ENCODE measurements around the gene IPO5.
"Not testable (repeated sequence)": the region's sequence is repeated elsewhere in the genome, so short reads cannot be mapped to it uniquely, and the experiment has no call there.

The IPO5 gene

DNA sequence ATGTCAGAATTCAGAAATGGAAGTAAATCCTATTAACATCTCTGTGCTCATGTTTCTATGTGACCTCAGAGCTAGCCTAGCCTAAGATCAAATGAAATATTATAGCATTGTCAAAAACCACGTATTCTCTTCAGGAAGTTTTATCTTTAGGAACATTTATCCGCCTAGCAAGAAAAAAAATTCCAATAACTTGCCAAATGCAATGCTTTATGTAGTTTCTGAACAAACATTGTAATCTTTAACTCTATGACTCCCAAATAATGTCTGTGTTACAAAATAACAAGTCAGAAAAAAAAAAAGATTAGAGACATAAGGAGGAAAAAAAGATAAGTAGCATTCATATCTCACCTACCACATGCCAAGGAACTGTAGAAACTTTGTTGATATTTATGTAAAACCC lies 18.4 kb upstream of the IPO5 start:
- no peaks in the 10 kb centered on the region for H3K27me3 ChIP-seq (ENCODE audit: insufficient read depth, low read length)
- peaks cover 8% of the 10 kb centered on the region for H3K4me1 ChIP-seq (ENCODE audit: insufficient read depth, low read length)
- no peak overlapping the region for H3K4me3 ChIP-seq (ENCODE audit: low read length)
- H2AFZ ChIP-seq (ENCODE audit: low read depth, low read length) = no peak overlapping the region
- H3K9me3 ChIP-seq (ENCODE audit: low read length) = no peaks in the 10 kb centered on the region
- H3K36me3 ChIP-seq (ENCODE audit: insufficient read depth, low read length) = no peaks in the 10 kb centered on the region

DNA sequence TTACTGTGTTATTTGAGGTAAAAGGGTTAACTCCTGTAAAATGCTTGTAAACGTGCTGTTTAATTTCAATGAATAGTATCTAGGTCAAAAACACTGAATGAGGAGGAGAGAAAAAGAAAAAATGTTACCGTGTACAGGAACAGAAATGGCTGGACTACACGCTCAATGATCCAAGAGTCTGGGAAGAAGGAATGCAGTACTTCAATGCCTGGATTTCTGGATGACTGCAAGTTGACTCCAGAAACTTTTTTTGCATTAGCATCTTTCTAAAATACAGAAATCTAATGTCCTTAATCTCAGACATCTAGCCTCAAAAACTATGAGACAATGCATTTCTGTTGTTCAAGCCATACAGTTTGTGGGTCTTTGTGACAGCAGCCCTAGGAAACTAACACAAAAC lies 17.4 kb upstream of the IPO5 start:
- no peak overlapping the region for H2AFZ ChIP-seq (ENCODE audit: low read depth, low read length)
- no peaks in the 10 kb centered on the region for H3K36me3 ChIP-seq (ENCODE audit: insufficient read depth, low read length)
- H3K4me3 ChIP-seq (ENCODE audit: low read length) = no peak overlapping the region
- H3K4me1 ChIP-seq (ENCODE audit: insufficient read depth, low read length) = peaks cover 8% of the 10 kb centered on the region
- H3K27me3 ChIP-seq (ENCODE audit: insufficient read depth, low read length) = no peaks in the 10 kb centered on the region
- no peaks in the 10 kb centered on the region for H3K9me3 ChIP-seq (ENCODE audit: low read length)

DNA sequence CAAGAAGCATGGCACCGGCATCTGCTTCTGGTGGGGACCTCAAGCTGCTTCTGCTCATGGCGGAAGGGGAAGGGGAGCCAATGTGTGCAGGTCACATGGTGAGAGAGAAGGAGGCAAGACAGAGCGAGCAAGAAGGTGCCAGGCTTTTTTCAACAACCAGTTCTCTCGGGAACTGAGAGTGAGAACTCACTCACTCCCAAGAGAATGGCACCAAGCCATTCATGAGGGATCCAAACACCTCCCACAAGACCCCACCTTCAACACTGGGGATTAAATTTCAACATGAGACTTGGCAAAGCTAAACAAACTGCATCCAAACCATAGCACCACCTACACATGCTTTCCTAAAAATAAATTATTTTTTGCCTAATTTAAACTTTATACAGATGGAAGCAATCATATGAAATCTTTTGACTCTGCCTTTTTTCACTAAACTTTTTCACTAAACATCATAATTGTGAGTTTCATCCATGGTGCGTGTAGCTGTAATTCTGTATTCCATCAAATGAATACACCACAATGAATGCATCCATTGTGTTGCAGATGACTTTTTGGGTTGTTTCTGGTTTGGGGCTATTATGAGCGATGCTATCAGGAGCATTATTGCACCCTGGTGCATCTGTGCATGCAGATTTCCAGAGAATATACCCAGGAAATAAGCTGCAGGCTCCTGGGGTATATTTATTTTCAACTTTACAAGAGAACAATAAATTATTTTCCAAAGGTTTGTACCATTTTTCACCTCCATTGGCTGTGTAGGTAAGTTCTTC lies 14.6 kb upstream of the IPO5 start:
- H2AFZ ChIP-seq (ENCODE audit: low read depth, low read length) = no peak overlapping the region
- H3K27me3 ChIP-seq (ENCODE audit: insufficient read depth, low read length) = no peaks in the 10 kb centered on the region
- H3K4me1 ChIP-seq (ENCODE audit: insufficient read depth, low read length) = peaks cover 8% of the 10 kb centered on the region
- H3K36me3 ChIP-seq (ENCODE audit: insufficient read depth, low read length) = no peaks in the 10 kb centered on the region
- no peaks in the 10 kb centered on the region for H3K9me3 ChIP-seq (ENCODE audit: low read length)
- H3K4me3 ChIP-seq (ENCODE audit: low read length) = no peak overlapping the region

DNA sequence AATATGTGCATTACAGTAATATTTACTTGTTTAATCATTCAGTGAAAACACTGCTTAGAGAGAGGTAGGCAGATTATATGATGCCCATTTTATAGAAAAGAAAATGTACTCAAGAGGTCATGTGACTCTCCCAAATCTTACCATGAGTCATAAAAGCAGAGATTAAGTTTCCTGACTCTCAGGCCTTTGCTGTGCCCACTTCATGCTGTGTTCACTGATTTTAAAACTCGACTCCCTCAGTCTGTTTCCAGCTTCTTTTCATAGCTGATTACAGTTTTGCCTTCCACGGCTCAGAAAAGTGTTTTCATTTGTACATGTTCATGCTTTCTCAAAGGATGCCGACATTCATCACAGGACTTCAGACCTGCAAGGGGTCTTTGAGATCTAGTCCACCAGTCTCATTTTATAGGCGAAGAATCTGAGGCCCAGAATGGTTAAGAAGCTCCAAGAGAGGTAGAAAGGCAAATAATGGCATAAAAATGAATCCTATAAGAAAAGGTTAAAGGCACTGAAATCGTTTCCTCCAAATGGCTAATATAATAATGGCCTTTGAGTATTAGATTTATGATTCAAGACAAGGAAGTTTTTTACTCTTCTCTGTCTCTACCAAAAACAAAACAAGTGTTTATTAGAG lies 9.0 kb upstream of the IPO5 start:
- Histone ChIP-seq H3K4me3 (ENCODE audit: low read length) (no peak overlapping the region), H3K9me3 (ENCODE audit: low read length) (no peaks in the 10 kb centered on the region), H3K4me1 (ENCODE audit: insufficient read depth, low read length) (no peaks in the 10 kb centered on the region), H3K36me3 (ENCODE audit: insufficient read depth, low read length) (no peaks in the 10 kb centered on the region), H2AFZ (ENCODE audit: low read depth, low read length) (no peak overlapping the region), H3K27me3 (ENCODE audit: insufficient read depth, low read length) (no peaks in the 10 kb centered on the region)

DNA sequence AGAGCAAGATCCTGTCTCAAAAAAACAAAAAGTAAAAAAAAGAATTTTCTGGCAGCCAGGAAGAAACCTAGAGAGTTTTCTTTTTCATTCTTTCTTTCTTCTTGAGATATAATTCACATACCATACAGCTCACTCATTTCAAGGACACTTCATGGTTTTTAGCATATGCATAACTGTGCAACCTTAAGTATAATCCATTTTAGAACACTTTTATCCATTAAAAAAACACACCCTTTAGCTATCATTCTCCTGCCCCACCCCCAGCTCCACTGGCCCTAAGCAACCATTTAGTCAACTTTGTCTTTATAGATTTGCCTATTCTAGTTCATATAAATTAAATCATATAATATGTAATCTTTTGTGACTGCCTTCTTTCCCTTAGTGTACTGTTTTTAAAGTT lies 8.1 kb upstream of the IPO5 start:
- H3K27me3 ChIP-seq (ENCODE audit: insufficient read depth, low read length) = no peaks in the 10 kb centered on the region
- H3K4me1 ChIP-seq (ENCODE audit: insufficient read depth, low read length) = no peaks in the 10 kb centered on the region
- H3K4me3 ChIP-seq (ENCODE audit: low read length) = no peak overlapping the region
- no peak overlapping the region for H2AFZ ChIP-seq (ENCODE audit: low read depth, low read length)
- H3K9me3 ChIP-seq (ENCODE audit: low read length) = no peaks in the 10 kb centered on the region
- no peaks in the 10 kb centered on the region for H3K36me3 ChIP-seq (ENCODE audit: insufficient read depth, low read length)

DNA sequence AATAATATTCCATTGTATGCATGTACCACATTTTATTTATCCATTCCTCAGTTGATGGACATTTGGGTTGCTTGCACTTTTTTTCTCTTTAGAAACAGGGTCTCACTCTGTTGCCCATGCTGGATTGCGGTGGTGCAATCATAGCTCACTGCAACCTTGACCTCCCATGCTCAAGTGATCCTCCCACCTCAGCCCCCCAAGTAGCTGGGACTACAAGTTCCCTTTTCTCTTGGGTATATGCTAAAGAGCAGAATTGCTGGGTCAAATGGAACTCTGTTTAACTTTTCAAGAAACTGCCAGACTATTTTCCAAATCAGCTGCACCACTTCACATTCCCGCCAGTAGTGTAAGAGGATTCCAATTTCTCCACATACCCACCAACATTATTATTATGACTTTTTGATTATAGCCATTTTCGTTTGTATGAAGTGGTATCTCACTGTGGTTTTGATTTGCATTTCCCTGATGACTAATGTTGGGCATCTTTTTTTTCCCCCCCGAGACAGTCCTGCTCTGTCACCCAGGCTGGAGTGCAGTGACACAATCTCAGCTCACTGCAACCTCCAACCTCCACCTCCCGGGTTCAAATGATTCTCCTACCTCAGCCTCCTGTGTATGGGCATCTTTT lies 7.6 kb upstream of the IPO5 start:
- Histone ChIP-seq H3K27me3 (ENCODE audit: insufficient read depth, low read length) (no peaks in the 10 kb centered on the region), H3K36me3 (ENCODE audit: insufficient read depth, low read length) (no peaks in the 10 kb centered on the region), H3K4me3 (ENCODE audit: low read length) (no peak overlapping the region), H2AFZ (ENCODE audit: low read depth, low read length) (no peak overlapping the region), H3K9me3 (ENCODE audit: low read length) (no peaks in the 10 kb centered on the region), H3K4me1 (ENCODE audit: insufficient read depth, low read length) (no peaks in the 10 kb centered on the region)

DNA sequence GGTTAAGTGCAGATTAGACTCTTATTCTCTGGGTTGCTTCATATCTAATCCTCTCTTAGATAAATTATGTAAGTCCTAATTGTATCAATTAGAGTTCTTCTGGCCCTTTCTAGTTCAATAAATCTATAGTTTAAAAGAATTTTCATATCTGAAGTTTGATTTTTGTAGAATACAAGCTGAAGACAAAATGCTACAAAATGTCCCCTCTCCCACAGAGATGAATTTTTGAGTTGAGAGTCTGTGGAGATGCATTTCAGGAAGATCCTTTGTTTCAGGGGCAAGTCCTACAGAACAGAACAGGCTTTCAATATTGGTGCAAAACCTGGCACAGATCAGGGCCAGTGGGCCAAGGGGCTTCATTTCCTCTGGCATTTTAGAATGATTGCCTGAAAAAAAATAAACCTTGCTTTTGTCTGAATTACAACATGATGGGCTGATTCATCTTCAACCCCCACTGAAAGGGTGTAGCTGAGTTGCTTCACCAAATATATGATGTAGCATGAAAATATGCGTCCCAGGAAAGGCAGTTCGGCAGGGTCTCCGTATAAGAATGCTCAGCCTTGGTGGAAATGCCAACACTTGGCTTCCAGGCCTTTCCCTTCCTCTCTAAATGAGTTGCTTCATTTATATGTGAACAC lies 6.4 kb upstream of the IPO5 start:
- no peak overlapping the region for H2AFZ ChIP-seq (ENCODE audit: low read depth, low read length)
- no peaks in the 10 kb centered on the region for H3K4me1 ChIP-seq (ENCODE audit: insufficient read depth, low read length)
- H3K9me3 ChIP-seq (ENCODE audit: low read length) = no peaks in the 10 kb centered on the region
- H3K27me3 ChIP-seq (ENCODE audit: insufficient read depth, low read length) = no peaks in the 10 kb centered on the region
- no peak overlapping the region for H3K4me3 ChIP-seq (ENCODE audit: low read length)
- H3K36me3 ChIP-seq (ENCODE audit: insufficient read depth, low read length) = no peaks in the 10 kb centered on the region

DNA sequence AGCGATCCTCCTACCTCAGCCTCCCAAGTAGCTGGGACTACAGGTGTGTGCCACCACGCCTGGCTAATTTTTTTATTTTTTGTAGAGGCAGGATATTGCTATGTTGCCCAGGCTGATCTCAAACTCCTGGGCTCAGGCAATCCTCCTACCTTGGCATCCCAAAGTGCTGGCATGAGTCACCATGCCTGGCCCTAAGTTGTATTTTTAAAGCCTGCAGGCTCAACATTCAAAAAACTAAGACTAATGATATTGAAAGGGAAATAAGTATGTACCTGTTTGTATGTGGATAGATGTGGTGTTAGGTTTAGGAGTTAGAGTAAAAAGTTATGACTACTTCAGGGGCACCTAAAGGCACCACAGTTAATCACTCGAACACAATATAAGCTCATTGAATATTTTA lies 5.4 kb upstream of the IPO5 start:
- Histone ChIP-seq H3K4me1 (ENCODE audit: insufficient read depth, low read length) (no peaks in the 10 kb centered on the region), H3K27me3 (ENCODE audit: insufficient read depth, low read length) (no peaks in the 10 kb centered on the region), H3K4me3 (ENCODE audit: low read length) (no peak overlapping the region), H3K36me3 (ENCODE audit: insufficient read depth, low read length) (no peaks in the 10 kb centered on the region), H2AFZ (ENCODE audit: low read depth, low read length) (no peak overlapping the region), H3K9me3 (ENCODE audit: low read length) (no peaks in the 10 kb centered on the region)

DNA sequence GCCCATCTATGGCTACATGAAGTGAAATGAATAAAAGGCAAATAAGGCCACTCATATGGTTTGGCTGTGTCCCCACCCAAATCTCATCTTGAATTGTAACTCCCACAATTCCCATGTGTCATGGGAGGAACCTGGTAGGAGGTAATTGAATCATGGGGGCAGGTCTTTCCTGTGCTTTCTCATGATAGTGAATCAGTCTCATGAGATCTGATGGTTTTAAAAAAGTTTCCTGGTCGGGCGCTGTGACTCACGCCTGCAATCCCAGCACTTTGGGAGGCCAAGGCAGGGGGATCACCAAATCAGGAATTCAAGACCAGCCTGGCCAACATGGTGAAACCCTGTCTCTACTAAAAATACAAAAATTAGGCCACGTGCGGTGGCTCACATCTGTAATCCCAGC lies 4.2 kb upstream of the IPO5 start:
- H2AFZ ChIP-seq (ENCODE audit: low read depth, low read length); H3K4me1 ChIP-seq (ENCODE audit: insufficient read depth, low read length); H3K27me3 ChIP-seq (ENCODE audit: insufficient read depth, low read length); H3K36me3 ChIP-seq (ENCODE audit: insufficient read depth, low read length); H3K4me3 ChIP-seq (ENCODE audit: low read length); H3K9me3 ChIP-seq (ENCODE audit: low read length): not testable (repeated sequence)

DNA sequence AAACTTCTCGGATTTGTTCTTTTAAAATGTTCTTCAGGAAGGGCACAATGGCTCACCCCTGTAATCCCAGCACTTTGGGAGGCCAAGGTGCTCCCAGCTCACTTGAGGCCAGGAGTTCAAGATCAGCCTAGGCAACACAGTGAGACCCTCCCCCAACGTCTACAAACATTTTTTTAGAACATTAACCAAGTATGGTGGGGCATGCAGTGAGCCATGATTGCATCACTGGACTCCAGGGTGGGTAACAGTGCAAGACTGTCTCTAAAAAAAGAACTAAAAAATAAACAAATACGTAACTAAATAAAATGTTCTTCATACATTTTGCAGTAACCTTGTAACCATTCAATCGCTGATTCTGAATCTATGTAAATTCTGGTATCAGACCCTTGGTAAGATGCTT lies 2.1 kb upstream of the IPO5 start:
- H3K4me1 ChIP-seq (ENCODE audit: insufficient read depth, low read length) = no peaks in the 10 kb centered on the region
- no peaks in the 10 kb centered on the region for H3K36me3 ChIP-seq (ENCODE audit: insufficient read depth, low read length)
- H2AFZ ChIP-seq (ENCODE audit: low read depth, low read length) = no peak overlapping the region
- no peak overlapping the region for H3K4me3 ChIP-seq (ENCODE audit: low read length)
- H3K27me3 ChIP-seq (ENCODE audit: insufficient read depth, low read length) = no peaks in the 10 kb centered on the region
- no peaks in the 10 kb centered on the region for H3K9me3 ChIP-seq (ENCODE audit: low read length)

DNA sequence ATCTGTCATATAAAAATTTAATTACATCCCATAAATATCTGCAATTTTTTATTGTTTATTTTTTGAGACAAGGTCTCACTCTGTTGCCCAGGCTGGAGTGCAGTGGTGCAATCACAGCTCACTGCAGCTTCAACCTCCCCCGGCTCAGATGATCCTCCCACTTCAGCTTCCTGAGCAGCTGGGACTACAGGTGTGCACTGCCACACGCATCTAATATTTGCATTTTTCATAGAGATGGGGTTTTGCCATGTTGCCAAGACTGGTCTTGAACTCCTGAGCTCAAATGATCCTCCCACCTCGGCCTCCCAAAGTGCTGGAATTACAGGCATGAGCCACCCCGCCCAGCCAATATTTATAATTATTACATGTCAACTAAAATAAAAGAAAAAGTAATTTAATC lies 644 bp upstream of the IPO5 start:
- not testable (repeated sequence) for H3K27me3 ChIP-seq (ENCODE audit: insufficient read depth, low read length); H3K36me3 ChIP-seq (ENCODE audit: insufficient read depth, low read length); H3K9me3 ChIP-seq (ENCODE audit: low read length); H3K4me1 ChIP-seq (ENCODE audit: insufficient read depth, low read length); H3K4me3 ChIP-seq (ENCODE audit: low read length); H2AFZ ChIP-seq (ENCODE audit: low read depth, low read length)

DNA sequence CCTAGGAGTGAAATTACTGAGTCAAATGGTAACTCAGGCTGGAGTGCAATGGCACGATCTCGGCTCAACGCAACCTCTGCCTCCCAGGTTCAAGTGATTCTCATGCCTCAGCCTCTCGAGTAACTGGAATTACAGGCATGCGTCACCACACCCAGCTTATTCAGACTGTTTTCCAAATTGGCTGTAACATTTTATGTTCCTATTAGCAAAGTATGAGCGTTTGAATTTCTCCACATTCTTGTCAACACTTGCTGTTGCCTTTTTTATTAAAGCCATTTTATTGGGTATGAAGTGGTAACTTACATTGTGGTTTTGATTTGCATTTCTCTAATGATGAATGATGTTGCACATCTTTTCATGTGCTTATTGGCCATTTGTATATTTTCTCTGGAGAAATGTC lies 7.9 kb downstream of the IPO5 start:
- Histone ChIP-seq H3K27me3 (ENCODE audit: insufficient read depth, low read length) (no peaks in the 10 kb centered on the region), H2AFZ (ENCODE audit: low read depth, low read length) (no peak overlapping the region), H3K36me3 (ENCODE audit: insufficient read depth, low read length) (no peaks in the 10 kb centered on the region), H3K9me3 (ENCODE audit: low read length) (no peaks in the 10 kb centered on the region), H3K4me1 (ENCODE audit: insufficient read depth, low read length) (no peaks in the 10 kb centered on the region), H3K4me3 (ENCODE audit: low read length) (no peak overlapping the region)

DNA sequence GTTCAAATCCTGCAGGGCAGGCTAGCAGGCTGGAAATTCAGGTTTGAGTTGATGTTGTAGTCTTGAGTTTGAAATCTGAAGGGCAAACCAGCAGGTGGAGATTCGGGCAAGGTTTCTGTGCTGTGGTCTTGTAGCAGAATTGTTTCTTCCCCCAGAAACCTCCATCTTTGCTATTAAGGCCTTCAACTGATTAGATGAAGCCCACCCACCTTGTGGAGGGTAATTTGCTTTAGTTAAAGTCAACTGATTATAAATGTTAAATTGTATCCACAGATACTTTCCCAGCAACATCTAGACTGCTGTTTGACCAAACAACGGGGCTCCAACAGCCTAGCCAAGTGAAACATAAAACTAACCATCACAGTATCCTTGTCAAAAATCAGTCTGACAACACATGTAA lies 9.4 kb downstream of the IPO5 start:
- no peak overlapping the region for H3K4me3 ChIP-seq (ENCODE audit: low read length)
- no peak overlapping the region for H2AFZ ChIP-seq (ENCODE audit: low read depth, low read length)
- H3K36me3 ChIP-seq (ENCODE audit: insufficient read depth, low read length) = no peaks in the 10 kb centered on the region

More for the DNA sequence above, 9.4 kb downstream of the IPO5 start:
- Histone ChIP-seq H3K9me3 (ENCODE audit: low read length) (no peaks in the 10 kb centered on the region), H3K4me1 (ENCODE audit: insufficient read depth, low read length) (no peaks in the 10 kb centered on the region), H3K27me3 (ENCODE audit: insufficient read depth, low read length) (no peaks in the 10 kb centered on the region)
